GM10248 (cell line): ENCODE data around the gene ESYT1.
A peak's percentile ranks its signal among the peaks of the same experiment; 100 is the strongest.

Source experiments
- CTCF ChIA-PET: fragments of 300-600 bp; sonication (Branson Sonifier 250); formaldehyde crosslinking; extraction: SDS; loops from one replicate; lab custom pipeline; 2021; ENCODE audit warnings: antibody characterized with exemption; lab: Yijun Ruan, JAX
- POLR2A ChIA-PET: fragments of 350-650 bp; sonication (Branson Sonifier 250); formaldehyde crosslinking; extraction: SDS; loops from one replicate; lab custom pipeline; 2020; ENCODE audit warnings: antibody characterized with exemption; lab: Yijun Ruan, JAX
- DNase-seq: peaks from one replicate; pipeline ENCODE4 v3.0.0; 2012; ENCODE audit errors: extremely low spot score
- TF ChIP-seq, protein P1 (sequence below): IDR thresholded peaks from 2 replicates; pipeline ENCODE4 v1.5.1; 2012; ENCODE audit warnings: mild to moderate bottlenecking, low read depth; ENCODE audit errors: extremely low read depth, missing control alignments, control extremely low read depth

ESYT1 gene

DNA sequence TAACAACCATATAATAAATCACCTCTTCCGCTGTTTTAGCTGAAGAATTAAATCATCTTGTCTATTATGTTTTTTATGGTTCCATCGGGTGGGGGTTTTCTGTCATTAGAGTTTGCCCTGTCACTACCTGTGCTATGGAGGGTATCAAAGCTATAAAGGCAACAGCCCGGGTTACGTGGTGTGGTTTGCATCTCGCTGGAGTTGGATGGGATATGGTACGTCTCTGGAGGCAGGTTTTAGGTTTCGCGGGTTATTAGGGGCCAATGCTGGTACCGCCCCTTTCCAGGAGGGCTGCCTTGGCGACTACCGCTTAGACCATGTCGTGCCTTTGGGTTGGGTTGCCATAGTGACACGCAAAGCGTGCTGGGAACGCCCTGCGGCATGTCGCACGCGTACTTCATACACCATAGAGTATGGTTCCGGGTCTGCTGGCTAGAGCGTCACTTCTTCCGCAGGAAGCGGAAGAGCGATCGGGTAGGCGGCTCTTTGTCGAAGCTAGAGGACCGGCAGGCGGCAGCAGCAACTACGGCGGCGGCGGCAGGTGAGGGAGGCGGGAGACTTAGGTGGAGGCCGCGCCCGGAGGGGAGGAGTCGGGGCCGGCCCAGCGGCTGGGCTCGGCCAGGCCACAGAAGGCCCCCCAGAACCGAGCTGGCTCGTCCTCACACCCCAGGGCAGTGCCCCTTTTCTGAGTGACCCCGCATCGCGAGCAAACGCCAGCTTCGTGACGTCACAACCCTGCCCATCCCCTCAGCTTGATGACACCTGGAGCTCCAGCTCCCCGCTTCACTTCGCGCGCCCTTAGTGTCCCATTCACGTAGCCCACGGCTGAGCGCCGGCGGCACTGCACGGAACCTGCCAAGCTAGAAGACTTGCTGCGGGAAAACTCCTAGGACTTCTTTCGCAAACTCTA lies 10.0 kb upstream of the ESYT1 start, which contains the start of gene ZC3H10:
Gene ZC3H10, plus strand, starts transcription at position 489 of the 910 bp plus-strand sequence. CDS start 2,297 bp downstream, outside the sequence.
- POLR2A ChIA-PET: interaction anchor here (0.6 to 5.0 kb wide), 12 partner anchors 9 to 353 kb away, joined by 3 to 56 read pairs (median 4); partner anchors contain the start of genes ANKRD52, ESYT1, PA2G4 and RNF41
- CTCF ChIA-PET: interaction anchor here (0.7 to 14.7 kb wide), 38 partner anchors 10 to 519 kb away, joined by 3 to 243 read pairs (median 6); partner anchors contain the start of genes ANKRD52, ESYT1, MYL6 and MYL6B
- TF ChIP-seq, protein P1, sequence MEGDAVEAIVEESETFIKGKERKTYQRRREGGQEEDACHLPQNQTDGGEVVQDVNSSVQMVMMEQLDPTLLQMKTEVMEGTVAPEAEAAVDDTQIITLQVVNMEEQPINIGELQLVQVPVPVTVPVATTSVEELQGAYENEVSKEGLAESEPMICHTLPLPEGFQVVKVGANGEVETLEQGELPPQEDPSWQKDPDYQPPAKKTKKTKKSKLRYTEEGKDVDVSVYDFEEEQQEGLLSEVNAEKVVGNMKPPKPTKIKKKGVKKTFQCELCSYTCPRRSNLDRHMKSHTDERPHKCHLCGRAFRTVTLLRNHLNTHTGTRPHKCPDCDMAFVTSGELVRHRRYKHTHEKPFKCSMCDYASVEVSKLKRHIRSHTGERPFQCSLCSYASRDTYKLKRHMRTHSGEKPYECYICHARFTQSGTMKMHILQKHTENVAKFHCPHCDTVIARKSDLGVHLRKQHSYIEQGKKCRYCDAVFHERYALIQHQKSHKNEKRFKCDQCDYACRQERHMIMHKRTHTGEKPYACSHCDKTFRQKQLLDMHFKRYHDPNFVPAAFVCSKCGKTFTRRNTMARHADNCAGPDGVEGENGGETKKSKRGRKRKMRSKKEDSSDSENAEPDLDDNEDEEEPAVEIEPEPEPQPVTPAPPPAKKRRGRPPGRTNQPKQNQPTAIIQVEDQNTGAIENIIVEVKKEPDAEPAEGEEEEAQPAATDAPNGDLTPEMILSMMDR: peak; percentile 62
- peak; percentile 93 for DNase-seq

DNA sequence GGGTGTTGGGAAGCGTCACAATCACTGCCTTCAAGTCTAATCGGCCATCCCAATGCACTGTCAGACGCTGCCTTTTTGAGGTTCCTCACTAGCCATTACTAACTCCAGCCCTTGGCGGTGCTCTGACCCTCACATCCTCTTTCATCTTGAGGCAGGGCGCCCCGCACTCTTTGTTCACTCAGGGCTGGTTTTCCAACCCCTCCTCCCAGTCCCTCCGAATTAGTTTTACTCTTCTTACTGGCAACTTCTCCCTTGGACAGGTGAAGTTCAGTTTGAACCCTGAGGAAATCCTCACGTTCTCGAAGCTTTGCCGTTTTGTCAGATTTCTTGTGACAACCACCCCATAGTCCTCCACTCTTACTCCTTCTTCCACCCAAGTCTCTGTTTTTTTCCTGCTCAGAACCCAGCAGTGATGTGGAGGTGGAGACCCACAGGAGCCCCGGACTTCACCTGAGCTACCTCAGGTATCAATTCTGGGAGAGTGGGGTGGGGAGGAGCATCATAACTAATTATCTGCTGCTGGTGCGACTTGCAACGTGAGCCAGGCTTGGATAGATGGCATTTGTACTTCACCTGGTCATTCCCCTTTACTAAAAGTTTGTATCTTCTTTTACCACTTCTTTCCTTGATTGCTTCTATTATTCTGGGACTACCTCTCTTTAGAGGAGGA lies 9.2 kb upstream of the ESYT1 start:
- TF ChIP-seq, protein P1: no peak
- peak; percentile 34 for DNase-seq

DNA sequence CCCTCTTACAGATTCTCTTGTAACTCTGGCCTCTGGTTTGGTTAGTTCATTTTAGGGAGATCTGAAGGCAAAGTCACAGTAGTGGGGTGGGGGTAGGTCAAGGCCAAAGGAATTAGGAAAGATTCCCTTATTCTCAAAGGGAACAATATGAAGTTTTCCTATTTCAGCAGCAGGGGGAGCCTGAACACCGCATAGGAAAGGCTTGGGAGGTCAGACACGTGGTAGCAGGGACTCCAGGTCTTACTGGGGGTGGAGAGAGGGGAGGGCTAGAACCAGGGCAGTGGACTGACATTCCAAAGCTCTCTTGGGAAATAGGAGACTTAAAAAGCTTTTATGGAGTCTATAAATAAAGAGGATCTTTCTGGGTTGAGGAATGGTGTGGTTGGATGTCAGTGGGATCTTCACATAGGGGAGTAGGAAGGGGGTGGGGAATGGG lies 8.7 kb upstream of the ESYT1 start:
- CTCF ChIA-PET: interaction anchor here (0.7 to 14.7 kb wide), 37 partner anchors 8 to 380 kb away, joined by 3 to 243 read pairs (median 6); partner anchors contain the start of genes ANKRD52, COQ10A, ESYT1 and MYL6
- DNase-seq: peak; percentile 64
- POLR2A ChIA-PET: interaction anchor here (0.6 to 5.0 kb wide), 3 partner anchors 15 to 139 kb away, joined by 3 to 56 read pairs (median 4); partner anchors contain the start of genes ANKRD52 and PA2G4
- TF ChIP-seq, protein P1: peak; percentile 78

More for the DNA sequence above, 9.2 kb upstream of the ESYT1 start:
- CTCF ChIA-PET: interaction anchor here (0.7 to 14.7 kb wide), 42 partner anchors 9 to 402 kb away, joined by 3 to 243 read pairs (median 6); partner anchors contain the start of genes ANKRD52, ESYT1, MYL6 and MYL6B
- POLR2A ChIA-PET: interaction anchor here (1.0 to 5.0 kb wide), 9 partner anchors 9 to 352 kb away, joined by 3 to 56 read pairs (median 9); partner anchors contain the start of genes ANKRD52, ESYT1, PA2G4 and RNF41

DNA sequence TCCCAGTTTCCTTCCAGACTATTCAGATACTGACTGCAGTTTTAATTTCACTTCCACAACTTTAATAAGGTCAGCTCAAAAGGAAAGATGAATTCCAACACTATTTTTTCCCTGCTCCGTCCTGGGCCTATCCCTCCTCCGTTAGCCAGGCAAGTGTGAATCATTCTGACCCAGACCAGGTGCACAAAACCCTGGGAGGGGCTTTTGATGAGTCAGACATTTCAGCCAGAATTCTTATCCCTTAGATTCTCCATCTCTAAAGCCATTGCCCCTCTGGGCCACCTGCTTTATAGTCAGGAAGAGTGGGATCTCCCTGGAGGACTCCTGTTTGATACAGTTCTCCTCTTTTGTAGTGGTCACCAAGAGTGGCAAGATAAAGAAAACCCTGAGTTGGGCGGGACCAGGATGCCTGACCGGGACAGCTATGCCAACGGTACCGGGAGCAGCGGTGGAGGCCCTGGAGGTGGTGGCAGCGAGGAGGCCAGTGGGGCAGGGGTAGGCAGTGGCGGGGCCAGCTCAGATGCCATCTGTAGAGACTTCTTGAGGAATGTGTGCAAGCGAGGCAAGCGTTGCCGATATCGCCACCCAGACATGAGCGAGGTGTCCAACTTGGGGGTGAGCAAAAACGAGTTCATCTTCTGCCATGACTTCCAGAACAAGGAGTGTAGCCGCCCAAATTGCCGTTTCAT lies 7.8 kb upstream of the ESYT1 start:
- TF ChIP-seq, protein P1: no peak
- no peak for DNase-seq
- POLR2A ChIA-PET: interaction anchor here (0.6 to 5.0 kb wide), 2 partner anchors 16 to 56 kb away, joined by 3 to 56 read pairs; partner anchors contain the start of gene PA2G4
- CTCF ChIA-PET: interaction anchor here (0.7 to 14.7 kb wide), 30 partner anchors 7 to 381 kb away, joined by 3 to 243 read pairs (median 6); partner anchors contain the start of genes ANKRD52, COQ10A, ESYT1 and MYL6

DNA sequence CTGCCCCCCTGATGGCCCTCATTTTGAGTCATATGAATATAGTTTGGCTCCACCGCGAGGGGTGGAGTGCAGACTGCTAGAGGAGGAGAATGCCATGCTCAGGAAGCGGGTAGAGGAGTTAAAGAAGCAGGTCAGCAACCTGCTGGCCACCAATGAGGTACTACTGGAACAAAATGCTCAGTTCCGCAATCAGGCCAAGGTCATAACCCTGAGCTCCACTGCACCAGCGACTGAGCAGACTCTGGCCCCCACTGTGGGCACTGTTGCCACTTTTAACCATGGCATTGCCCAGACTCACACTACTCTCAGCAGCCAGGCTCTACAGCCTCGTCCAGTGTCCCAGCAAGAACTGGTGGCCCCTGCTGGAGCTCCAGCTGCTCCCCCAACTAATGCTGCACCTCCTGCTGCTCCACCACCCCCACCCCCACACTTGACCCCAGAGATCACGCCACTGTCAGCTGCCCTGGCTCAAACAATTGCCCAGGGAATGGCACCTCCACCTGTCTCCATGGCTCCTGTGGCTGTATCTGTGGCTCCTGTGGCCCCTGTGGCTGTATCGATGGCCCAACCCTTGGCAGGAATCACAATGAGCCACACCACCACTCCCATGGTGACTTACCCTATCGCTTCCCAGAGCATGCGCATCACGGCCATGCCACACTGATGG lies 6.7 kb upstream of the ESYT1 start:
- ChIA-PET POLR2A (interaction anchor here (0.6 kb wide), 1 partner anchor 77 kb away, joined by 3 read pairs; no protein-coding TSS in a partner anchor), CTCF (interaction anchor here (1.9 to 14.7 kb wide), 4 partner anchors 17 to 382 kb away, joined by 5 to 243 read pairs (median 31); partner anchors contain the start of genes PA2G4 and SMARCC2)
- TF ChIP-seq, protein P1: no peak
- no peak for DNase-seq
